Activated CD4-positive, alpha-beta memory T cell treated with anti-CD3 and anti-CD28 coated beads for 36 hours (primary cell): ENCODE results near the gene SAMD4B. TPM values are rescaled to one million over a fixed set of nuclear protein-coding genes. Genes with fewer than 3 reads are reported as not detected.
"Not testable (repeated sequence)": the region's sequence is repeated elsewhere in the genome, so short reads cannot be mapped to it uniquely, and the experiment has no call there.

Experiments
- CTCF ChIA-PET: fragments of 350-600 bp; sonication (Branson Sonifier 250); formaldehyde crosslinking; loops from one replicate; lab custom pipeline; 2021; ENCODE audit warnings: antibody characterized with exemption, inconsistent platforms; lab: Charles Lee
- POLR2A ChIA-PET: fragments of 350-600 bp; sonication (Branson Sonifier 250); formaldehyde crosslinking; loops from one replicate; lab custom pipeline; 2021; ENCODE audit warnings: antibody characterized with exemption; lab: Charles Lee
- DNase-seq: peaks from one replicate; pipeline ENCODE4 v3.0.0-alpha.2; 2020
- H3K27ac Mint-ChIP-seq: one replicate; pipeline ENCODE4 v1.8.0; 2021; ENCODE audit warnings: mixed read lengths
- H3K27me3 Mint-ChIP-seq: one replicate; pipeline ENCODE4 v1.8.0; 2021; ENCODE audit warnings: mixed read lengths
- H3K36me3 Mint-ChIP-seq: one replicate; pipeline ENCODE4 v1.8.0; 2021; ENCODE audit warnings: mixed read lengths
- H3K4me1 Mint-ChIP-seq: one replicate; pipeline ENCODE4 v1.8.0; 2021; ENCODE audit warnings: low read depth, mixed read lengths
- H3K4me3 Mint-ChIP-seq: one replicate; pipeline ENCODE4 v1.8.0; 2021; ENCODE audit warnings: mild to moderate bottlenecking, mixed read lengths
- H3K9me3 Mint-ChIP-seq: one replicate; pipeline ENCODE4 v1.8.0; 2021; ENCODE audit warnings: mixed read lengths
- intact Hi-C: fragments of 100-400 bp; cut with micrococcal nuclease; formaldehyde crosslinking; loops from one replicate; pipeline ENCODE4 v1.15.1; 2023
- total RNA-seq, 2 experiments: library from RNA; stranded (reverse); gene quantifications; one replicate each; pipeline ENCODE4 v1.2.3, GENCODE V29; 2021

SAMD4B gene
- total RNA-seq, 2 experiments from 2014 or later, result 49.4 to 51.3 TPM

GRCh38 chr19:39327363-39328045, 14.7 kb upstream of the SAMD4B start:
- ChIA-PET POLR2A (no interaction called here), CTCF (interaction anchor here (0.5 to 3.0 kb wide), 22 partner anchors 8 to 365 kb away, joined by 3 to 21 read pairs (median 4); partner anchors contain the start of genes GMFG, PLEKHG2 and SAMD4B)
- Mint-ChIP-seq H3K27me3 (no peaks in the 10 kb centered on the region), H3K4me3 (no peak overlapping the region), H3K9me3 (no peaks in the 10 kb centered on the region), H3K27ac (no peak overlapping the region), H3K4me1 (peaks cover 36% of the 10 kb centered on the region), H3K36me3 (peaks cover 25% of the 10 kb centered on the region)
- intact Hi-C loops, result loop anchor here (1.0 to 5.0 kb wide), 2 partner anchors 115 to 205 kb away; no protein-coding TSS in a partner anchor
- no peak for DNase-seq

- Mint-ChIP-seq H3K36me3 (peaks cover 30% of the 10 kb centered on the region), H3K27me3 (no peaks in the 10 kb centered on the region), H3K4me3 (no peak overlapping the region), H3K27ac (peak overlapping the region; percentile 36), H3K9me3 (no peaks in the 10 kb centered on the region), H3K4me1 (peaks cover 40% of the 10 kb centered on the region)
- CTCF ChIA-PET, result interaction anchor here (0.5 to 3.0 kb wide), 16 partner anchors 7 to 277 kb away, joined by 3 to 21 read pairs (median 4); partner anchors contain the start of genes GMFG, PLEKHG2 and SAMD4B
- intact Hi-C loops, result loop anchor here (1.0 to 5.0 kb wide), 2 partner anchors 116 to 206 kb away; no protein-coding TSS in a partner anchor
- peak; percentile 86 for DNase-seq
- POLR2A ChIA-PET, result no interaction called here
These were observed 14.0 kb upstream of the SAMD4B start for GRCh38 chr19:39328046-39328705.

DNA sequence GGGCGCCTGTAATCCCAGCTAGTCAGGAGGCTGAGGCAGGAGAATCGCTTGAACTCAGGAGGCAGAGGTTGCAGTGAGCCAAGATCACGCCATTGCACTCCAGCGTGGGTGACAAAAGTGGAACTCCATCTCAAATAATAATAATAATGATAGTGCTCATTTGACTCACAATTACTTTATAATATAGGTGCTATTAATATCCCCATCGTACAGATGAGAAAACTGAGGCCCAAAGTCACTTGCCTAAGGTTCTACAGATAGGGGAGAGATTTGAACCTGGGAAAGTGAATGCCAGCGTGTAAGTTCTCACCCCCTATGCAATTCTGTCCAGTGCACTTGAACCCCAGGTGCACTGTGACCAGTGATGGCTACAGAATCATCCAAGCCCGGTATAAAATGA, 12.3 kb upstream of the SAMD4B start:
- no peak overlapping the region for H3K4me3 Mint-ChIP-seq
- no peak overlapping the region for H3K27ac Mint-ChIP-seq
- H3K4me1 Mint-ChIP-seq, result peaks cover 48% of the 10 kb centered on the region
- ChIA-PET CTCF (interaction anchor here (1.1 to 2.0 kb wide), 3 partner anchors 12 to 278 kb away, joined by 3 to 5 read pairs (median 3); partner anchors contain the start of gene SAMD4B), POLR2A (no interaction called here)
- H3K27me3 Mint-ChIP-seq, result no peaks in the 10 kb centered on the region
- no peaks in the 10 kb centered on the region for H3K9me3 Mint-ChIP-seq
- DNase-seq, result no peak
- intact Hi-C loops, result loop anchor here (5.0 kb wide), 1 partner anchor 208 kb away; no protein-coding TSS in a partner anchor
- peaks cover 38% of the 10 kb centered on the region for H3K36me3 Mint-ChIP-seq

GRCh38 chr19:39332293-39332692, 9.9 kb upstream of the SAMD4B start:
- H3K36me3 Mint-ChIP-seq, result peaks cover 38% of the 10 kb centered on the region
- peaks cover 58% of the 10 kb centered on the region for H3K4me1 Mint-ChIP-seq
- intact Hi-C loops, result no loop called here
- ChIA-PET CTCF (interaction anchor here (1.0 to 1.4 kb wide), 2 partner anchors 120 to 210 kb away, joined by 3 read pairs; no protein-coding TSS in a partner anchor), POLR2A (no interaction called here)
- DNase-seq, result no peak
- H3K27me3 Mint-ChIP-seq, result no peaks in the 10 kb centered on the region
- H3K27ac Mint-ChIP-seq, result no peak overlapping the region
- H3K9me3 Mint-ChIP-seq, result no peaks in the 10 kb centered on the region
- no peak overlapping the region for H3K4me3 Mint-ChIP-seq

DNA sequence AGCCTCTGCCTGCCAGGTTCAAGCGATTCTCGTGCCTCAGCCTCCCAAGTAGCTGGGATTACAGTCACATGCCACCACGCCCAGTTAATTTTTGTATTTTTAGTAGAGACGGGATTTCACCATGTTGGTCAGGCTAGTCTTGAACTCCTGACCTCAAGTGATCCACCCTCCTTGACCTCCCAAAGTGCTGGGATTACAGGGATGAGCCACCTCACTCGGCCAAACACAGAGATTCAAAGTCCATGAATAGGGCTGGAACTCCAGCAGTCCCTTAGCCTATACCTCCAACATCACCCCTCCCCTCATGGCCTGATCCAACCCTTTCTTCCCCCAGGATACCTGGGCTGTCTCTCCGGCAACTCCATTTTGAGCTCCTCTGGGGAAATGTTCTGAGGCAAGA, 9.5 kb upstream of the SAMD4B start:
- POLR2A ChIA-PET, H3K9me3 Mint-ChIP-seq, H3K27me3 Mint-ChIP-seq, intact Hi-C loops, DNase-seq: not testable (repeated sequence)
- peak overlapping the region; percentile 16 for H3K4me3 Mint-ChIP-seq
- peaks cover 63% of the 10 kb centered on the region for H3K4me1 Mint-ChIP-seq
- H3K27ac Mint-ChIP-seq, result peak overlapping the region; percentile 57
- peaks cover 35% of the 10 kb centered on the region for H3K36me3 Mint-ChIP-seq
- CTCF ChIA-PET, result interaction anchor here (0.7 to 1.4 kb wide), 2 partner anchors 10 to 211 kb away, joined by 3 read pairs; no protein-coding TSS in a partner anchor

DNA sequence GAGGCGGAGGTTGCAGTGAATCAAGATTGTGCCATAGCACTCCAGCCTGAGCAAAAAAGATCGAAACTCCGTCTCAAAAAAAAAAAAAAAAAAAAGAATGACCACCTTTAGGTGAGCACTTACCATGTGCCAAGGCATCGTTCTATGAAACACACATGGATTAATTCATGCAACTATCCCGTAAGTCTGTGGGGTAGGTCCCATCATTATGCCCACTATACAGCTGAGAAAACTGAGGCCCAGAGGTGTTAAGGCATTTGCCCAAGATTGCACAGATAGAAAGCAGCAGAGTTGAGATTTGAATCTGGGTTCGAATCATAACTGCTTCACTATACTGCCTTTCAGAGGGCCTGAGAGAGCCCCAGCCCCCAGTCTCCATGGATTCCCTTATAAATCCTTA, 8.7 kb upstream of the SAMD4B start:
- CTCF ChIA-PET, result interaction anchor here (0.7 to 1.4 kb wide), 2 partner anchors 10 to 212 kb away, joined by 3 read pairs; no protein-coding TSS in a partner anchor
- Mint-ChIP-seq H3K9me3 (no peaks in the 10 kb centered on the region), H3K27ac (peak overlapping the region; percentile 60), H3K4me1 (peaks cover 62% of the 10 kb centered on the region), H3K36me3 (peaks cover 30% of the 10 kb centered on the region), H3K27me3 (no peaks in the 10 kb centered on the region), H3K4me3 (peak overlapping the region; percentile 41)
- POLR2A ChIA-PET, result no interaction called here
- intact Hi-C loops, result no loop called here
- no peak for DNase-seq

DNA sequence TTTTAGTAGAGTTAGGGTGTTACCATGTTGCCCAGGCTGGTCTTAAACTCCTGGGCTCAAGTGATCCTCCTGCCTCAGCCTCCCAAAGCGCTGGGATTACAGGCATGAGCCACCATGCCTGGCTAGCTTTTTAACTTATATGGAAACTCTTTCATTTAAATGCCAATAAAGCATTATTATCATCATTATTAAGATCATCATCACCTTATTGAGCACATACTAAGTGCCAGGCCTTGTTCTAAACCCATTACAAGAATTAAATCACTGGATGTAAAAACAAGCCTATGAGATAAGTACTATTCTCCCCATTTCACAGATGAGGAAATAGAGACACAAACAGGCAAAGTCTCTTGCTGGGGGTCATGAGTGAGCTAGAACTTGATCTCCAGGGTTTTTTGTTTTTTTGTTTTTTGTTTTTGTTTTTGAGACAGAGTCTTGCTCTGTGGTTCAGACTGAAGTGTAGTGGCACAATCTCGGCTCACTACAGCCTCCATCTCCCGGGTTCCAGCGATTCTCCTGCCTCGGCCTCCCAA, 7.7 kb upstream of the SAMD4B start:
- Mint-ChIP-seq H3K27ac (peak overlapping the region; percentile 98), H3K4me1 (peaks cover 55% of the 10 kb centered on the region)
- CTCF ChIA-PET, result interaction anchor here (1.0 to 1.1 kb wide), 3 partner anchors 9 to 77 kb away, joined by 3 to 4 read pairs (median 3); no protein-coding TSS in a partner anchor

DNA sequence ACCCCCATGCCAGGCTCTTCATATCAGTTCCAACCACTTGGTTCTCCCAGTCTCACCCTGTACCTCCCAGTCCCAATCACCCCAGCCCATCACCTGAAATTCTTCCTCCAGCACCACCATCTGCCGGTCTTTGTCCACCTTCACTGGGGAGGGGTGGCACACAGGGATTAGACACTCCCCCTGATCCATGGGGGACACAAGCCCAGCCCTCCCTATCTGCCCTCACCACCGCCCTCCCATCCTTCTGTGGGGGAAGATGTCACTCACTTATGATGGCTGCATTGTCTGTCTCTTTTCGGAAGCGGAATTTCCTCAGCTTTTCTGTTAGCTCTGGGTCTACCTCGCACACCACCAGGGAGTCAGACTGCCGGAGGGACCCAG, 7.1 kb upstream of the SAMD4B start:
- DNase-seq, result peak; percentile 55
- peaks cover 56% of the 10 kb centered on the region for H3K4me1 Mint-ChIP-seq
- no peaks in the 10 kb centered on the region for H3K9me3 Mint-ChIP-seq
- no peaks in the 10 kb centered on the region for H3K27me3 Mint-ChIP-seq
- peaks cover 24% of the 10 kb centered on the region for H3K36me3 Mint-ChIP-seq
- H3K4me3 Mint-ChIP-seq, result peak overlapping the region; percentile 100
- intact Hi-C loops, result no loop called here
- H3K27ac Mint-ChIP-seq, result peak overlapping the region; percentile 98
- ChIA-PET CTCF (interaction anchor here (0.8 to 1.9 kb wide), 8 partner anchors 8 to 129 kb away, joined by 3 to 8 read pairs (median 3); partner anchors contain the start of gene MED29), POLR2A (interaction anchor here (0.6 to 1.8 kb wide), 5 partner anchors 56 to 209 kb away, joined by 3 to 9 read pairs (median 3); partner anchors contain the start of genes MED29, PAF1, PAK4 and RPS16)

More for the DNA sequence above, 7.7 kb upstream of the SAMD4B start:
- Mint-ChIP-seq H3K9me3 (no peaks in the 10 kb centered on the region), H3K4me3 (peak overlapping the region; percentile 100), H3K36me3 (peaks cover 24% of the 10 kb centered on the region), H3K27me3 (no peaks in the 10 kb centered on the region)
- DNase-seq, result no peak
- intact Hi-C loops, result no loop called here
- POLR2A ChIA-PET, result interaction anchor here (1.5 kb wide), 1 partner anchor 209 kb away, joined by 3 read pairs; the partner anchor contains the start of gene PAK4

- intact Hi-C loops, result loop anchor here (1.0 kb wide), 1 partner anchor 15 kb away; no protein-coding TSS in a partner anchor
- Mint-ChIP-seq H3K27me3 (no peaks in the 10 kb centered on the region), H3K36me3 (peaks cover 19% of the 10 kb centered on the region), H3K4me1 (peaks cover 58% of the 10 kb centered on the region), H3K27ac (peak overlapping the region; percentile 98), H3K9me3 (no peaks in the 10 kb centered on the region), H3K4me3 (peak overlapping the region; percentile 100)
- ChIA-PET POLR2A (interaction anchor here (0.9 to 1.8 kb wide), 3 partner anchors 10 to 99 kb away, joined by 3 to 9 read pairs (median 7); partner anchors contain the start of genes MED29, PAF1 and RPS16), CTCF (interaction anchor here (1.4 to 1.9 kb wide), 3 partner anchors 75 to 214 kb away, joined by 4 to 6 read pairs (median 6); partner anchors contain the start of gene PLEKHG2)
- DNase-seq, result no peak
These were observed 5.7 kb upstream of the SAMD4B start for GRCh38 chr19:39336483-39336882.

- CTCF ChIA-PET, result interaction anchor here (0.9 kb wide), 1 partner anchor 266 kb away, joined by 3 read pairs; no protein-coding TSS in a partner anchor
- Mint-ChIP-seq H3K27me3 (no peaks in the 10 kb centered on the region), H3K36me3 (peaks cover 17% of the 10 kb centered on the region), H3K4me1 (peaks cover 61% of the 10 kb centered on the region), H3K27ac (peak overlapping the region; percentile 91), H3K4me3 (no peak overlapping the region), H3K9me3 (no peaks in the 10 kb centered on the region)
- intact Hi-C loops, result loop anchor here (5.0 to 10.0 kb wide), 4 partner anchors 193 to 487 kb away; partner anchors contain the start of genes EID2B and PAK4
- POLR2A ChIA-PET, result interaction anchor here (0.9 kb wide), 1 partner anchor 96 kb away, joined by 3 read pairs; the partner anchor contains the start of gene RPS16
- no peak for DNase-seq
These were observed 2.5 kb upstream of the SAMD4B start for GRCh38 chr19:39339674-39340073.

- POLR2A ChIA-PET, result interaction anchor here (0.9 kb wide), 1 partner anchor 96 kb away, joined by 3 read pairs; the partner anchor contains the start of gene RPS16
- peaks cover 12% of the 10 kb centered on the region for H3K36me3 Mint-ChIP-seq
- DNase-seq, H3K27me3 Mint-ChIP-seq, CTCF ChIA-PET, H3K9me3 Mint-ChIP-seq: not testable (repeated sequence)
- H3K4me1 Mint-ChIP-seq, result peaks cover 63% of the 10 kb centered on the region
- H3K4me3 Mint-ChIP-seq, result peak overlapping the region; percentile 98
- intact Hi-C loops, result loop anchor here (5.0 to 10.0 kb wide), 4 partner anchors 192 to 488 kb away; partner anchors contain the start of genes EID2B and PAK4
- peak overlapping the region; percentile 91 for H3K27ac Mint-ChIP-seq
These were observed 2.1 kb upstream of the SAMD4B start for GRCh38 chr19:39340156-39340555.
